OCI-LY7 (cell line): Measurements from ENCODE around the gene KRTAP4-9. TPM values are rescaled to one million over a fixed set of nuclear protein-coding genes. Genes with fewer than 3 reads are reported as not detected.
"Not testable (repeated sequence)": the region's sequence is repeated elsewhere in the genome, so short reads cannot be mapped to it uniquely, and the experiment has no call there.

Source experiments
- BruUV-seq: library from RNA; stranded (reverse); fragments of 400-500 nt; replicated peaks from 2 replicates; lab custom pipeline; 2021; lab: Mats Ljungman, UMichigan
- CTCF ChIA-PET: fragments of 300-600 bp; sonication (Branson Sonifier 250); formaldehyde crosslinking; loops from one replicate; lab custom pipeline; 2022; ENCODE audit warnings: antibody characterized with exemption; ENCODE audit not compliant: unreplicated experiment; lab: Charles Lee
- POLR2A ChIA-PET: fragments of 300-600 bp; sonication (Branson Sonifier 250); formaldehyde crosslinking; loops from one replicate; lab custom pipeline; 2022; ENCODE audit warnings: antibody characterized with exemption; lab: Charles Lee
- DNase-seq: peaks from one replicate; pipeline ENCODE4 v3.0.0-alpha.2; 2015; ENCODE audit warnings: low spot score
- H2AFZ ChIP-seq: fragments of 200-600 bp; sonication (generic), shearing (Covaris generic); 2 replicates; pipeline ENCODE4 v1.6.1; 2014; ENCODE audit warnings: mild to moderate bottlenecking, antibody characterized with exemption, low read length, moderate library complexity
- H3K27ac ChIP-seq: fragments of 200-600 bp; sonication (generic); 2 replicates; pipeline ENCODE4 v1.5.1; 2014; ENCODE audit warnings: mixed run types, low read depth, mild to moderate bottlenecking, moderate library complexity, low read length, inconsistent platforms; ENCODE audit not compliant: poor library complexity, severe bottlenecking
- H3K36me3 ChIP-seq: fragments of 200-600 bp; sonication (generic); 2 replicates; pipeline ENCODE4 v1.6.1; 2014; ENCODE audit warnings: mild to moderate bottlenecking, antibody characterized with exemption, low read length, moderate library complexity, mixed read lengths; ENCODE audit not compliant: insufficient read depth
- H3K4me1 ChIP-seq: fragments of 200-600 bp; sonication (generic); 2 replicates; pipeline ENCODE4 v1.5.1; 2014; ENCODE audit warnings: mild to moderate bottlenecking, low read length; ENCODE audit not compliant: insufficient read depth, poor library complexity, severe bottlenecking
- H3K4me2 ChIP-seq: fragments of 200-600 bp; sonication (generic); 2 replicates; pipeline ENCODE4 v1.6.1; 2014; ENCODE audit warnings: mild to moderate bottlenecking, low read length
- H3K4me3 ChIP-seq: fragments of 200-600 bp; sonication (generic); 2 replicates; pipeline ENCODE4 v1.5.1; 2014; ENCODE audit warnings: mild to moderate bottlenecking, low read depth, low read length; ENCODE audit not compliant: poor library complexity, severe bottlenecking
- H3K79me2 ChIP-seq: fragments of 200-600 bp; sonication (generic); 2 replicates; pipeline ENCODE4 v1.6.1; 2016; ENCODE audit warnings: low read depth, mild to moderate bottlenecking, low read length, moderate library complexity, mixed read lengths; ENCODE audit not compliant: insufficient read depth
- H3K9me2 ChIP-seq: fragments of 200-600 bp; sonication (generic); 2 replicates; pipeline ENCODE4 v1.6.1; 2016; ENCODE audit warnings: mild to moderate bottlenecking, low read length, mixed read lengths; ENCODE audit not compliant: insufficient read depth
- H3K9me3 ChIP-seq: fragments of 200-600 bp; sonication (generic); 2 replicates; pipeline ENCODE4 v1.6.1; 2014; ENCODE audit warnings: mild to moderate bottlenecking, mixed run types, low read length, mixed read lengths
- H4K20me1 ChIP-seq: fragments of 200-600 bp; sonication (generic); 2 replicates; pipeline ENCODE4 v1.6.1; 2014; ENCODE audit warnings: mild to moderate bottlenecking, antibody characterized with exemption, low read length, moderate library complexity, mixed read lengths; ENCODE audit not compliant: insufficient read depth
- EZH2phosphoT487 ChIP-seq: fragments of 200-600 bp; sonication (generic); IDR thresholded peaks from 2 replicates; pipeline ENCODE4 v1.6.1; 2018; ENCODE audit warnings: low read depth, borderline replicate concordance, mild to moderate bottlenecking, mixed run types, antibody characterized with exemption, low read length, moderate library complexity, mixed read lengths
- intact Hi-C: fragments of 100-400 bp; cut with micrococcal nuclease; formaldehyde crosslinking; loops from one replicate; pipeline ENCODE4 v1.10.0; 2022; ENCODE audit not compliant: unreplicated experiment
- total RNA-seq, 2 experiments: library from RNA; depleted of rRNA in 1 of 2; stranded (reverse); fragments of >200 nt in 1 of 2; shearing (Covaris generic) in 1 of 2; gene quantifications; 2 replicates each; pipeline ENCODE4 v1.2.3, GENCODE V29; 2014 to 2022
- TF ChIP-seq, protein P1 (sequence below): fragments of 200-600 bp; sonication (generic); conservative IDR thresholded peaks from 2 replicates; pipeline ENCODE4 v1.5.1; 2014; ENCODE audit warnings: mild to moderate bottlenecking, antibody characterized with exemption, low read length, moderate library complexity, mixed read lengths

The KRTAP4-9 gene
- total RNA-seq, 2 experiments from 2014 or later, result not detected

DNA sequence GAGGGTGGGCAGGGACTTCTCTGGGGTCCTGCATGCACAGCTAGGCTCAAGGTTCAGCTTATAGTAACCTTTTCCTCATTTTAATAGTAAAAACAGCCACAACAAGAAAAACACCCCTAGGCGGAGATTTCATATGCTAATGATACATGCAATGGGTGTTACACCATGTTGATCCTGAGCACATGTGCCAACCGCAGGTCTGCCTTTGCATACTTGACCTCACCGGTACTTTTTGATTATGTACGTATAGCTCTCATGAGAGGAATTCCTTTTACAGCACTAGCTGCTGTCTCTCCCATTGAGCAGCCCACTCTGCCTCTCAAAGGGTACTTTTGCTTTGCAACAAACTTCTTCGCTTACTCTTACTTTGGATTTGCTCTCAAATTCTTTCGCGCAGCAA, 9.1 kb upstream of the KRTAP4-9 start:
- no TSS peak for BruUV-seq
- Histone ChIP-seq H4K20me1 (no peaks in the 10 kb centered on the region), H3K36me3 (no peaks in the 10 kb centered on the region), H3K9me3 (no peaks in the 10 kb centered on the region), H3K4me3 (no peak overlapping the region), H2AFZ (no peak overlapping the region), H3K4me2 (no peak overlapping the region), H3K27ac (no peak overlapping the region), H3K9me2 (no peaks in the 10 kb centered on the region), H3K79me2 (no peaks in the 10 kb centered on the region), H3K4me1 (no peaks in the 10 kb centered on the region)
- DNase-seq, result no peak
- ChIA-PET POLR2A (no interaction called here), CTCF (no interaction called here)
- intact Hi-C loops, result no loop called here
- TF ChIP-seq, protein P1, sequence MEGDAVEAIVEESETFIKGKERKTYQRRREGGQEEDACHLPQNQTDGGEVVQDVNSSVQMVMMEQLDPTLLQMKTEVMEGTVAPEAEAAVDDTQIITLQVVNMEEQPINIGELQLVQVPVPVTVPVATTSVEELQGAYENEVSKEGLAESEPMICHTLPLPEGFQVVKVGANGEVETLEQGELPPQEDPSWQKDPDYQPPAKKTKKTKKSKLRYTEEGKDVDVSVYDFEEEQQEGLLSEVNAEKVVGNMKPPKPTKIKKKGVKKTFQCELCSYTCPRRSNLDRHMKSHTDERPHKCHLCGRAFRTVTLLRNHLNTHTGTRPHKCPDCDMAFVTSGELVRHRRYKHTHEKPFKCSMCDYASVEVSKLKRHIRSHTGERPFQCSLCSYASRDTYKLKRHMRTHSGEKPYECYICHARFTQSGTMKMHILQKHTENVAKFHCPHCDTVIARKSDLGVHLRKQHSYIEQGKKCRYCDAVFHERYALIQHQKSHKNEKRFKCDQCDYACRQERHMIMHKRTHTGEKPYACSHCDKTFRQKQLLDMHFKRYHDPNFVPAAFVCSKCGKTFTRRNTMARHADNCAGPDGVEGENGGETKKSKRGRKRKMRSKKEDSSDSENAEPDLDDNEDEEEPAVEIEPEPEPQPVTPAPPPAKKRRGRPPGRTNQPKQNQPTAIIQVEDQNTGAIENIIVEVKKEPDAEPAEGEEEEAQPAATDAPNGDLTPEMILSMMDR, result no peak
- TF ChIP-seq EZH2phosphoT487, result no peak

DNA sequence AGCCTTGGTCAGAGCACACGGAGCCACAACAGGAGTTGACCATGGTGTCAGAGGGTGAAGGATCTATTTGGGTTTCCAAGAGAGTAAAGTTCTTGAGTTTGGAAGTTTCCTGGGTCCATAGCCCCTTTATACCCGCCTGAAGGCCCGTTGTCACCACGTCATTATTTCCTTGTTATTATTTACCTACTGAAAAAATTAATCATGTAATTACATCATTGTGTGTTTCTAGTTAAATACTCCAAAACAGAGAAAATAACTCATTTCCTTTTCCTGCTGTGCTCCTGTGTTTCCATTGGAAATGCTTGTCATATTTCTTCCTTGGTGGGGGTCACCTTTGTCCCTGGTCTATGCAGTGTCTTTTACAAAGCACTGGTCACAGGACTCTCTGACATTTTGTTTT, 7.1 kb upstream of the KRTAP4-9 start, which contains the start of gene KRTAP4-8:
Gene KRTAP4-8 (minus strand): TSS at position 101 of the 400 bp plus-strand sequence. CDS start 58 bp downstream, at position 43.
- CTCF ChIA-PET, result no interaction called here

DNA sequence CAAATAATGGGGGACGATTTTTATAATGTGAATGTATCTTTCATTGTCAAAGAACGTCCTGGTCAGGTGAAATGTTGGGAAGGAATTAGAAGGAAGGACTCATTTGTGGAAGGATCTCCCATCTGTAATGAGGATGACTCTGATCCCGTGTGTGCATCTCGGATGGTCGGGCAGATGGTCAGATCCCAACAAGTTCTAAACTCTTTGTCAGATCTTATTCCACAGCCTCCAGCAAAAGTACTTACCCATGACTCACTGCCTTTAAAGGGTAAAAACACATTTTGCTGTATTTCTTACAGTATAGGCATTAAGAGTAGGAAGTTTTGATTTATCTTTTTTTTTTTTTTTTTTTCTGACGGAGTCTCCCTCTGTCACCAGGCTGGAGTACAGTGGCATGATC, 6.7 kb upstream of the KRTAP4-9 start:
- POLR2A ChIA-PET, result no interaction called here
- Histone ChIP-seq H3K27ac (no peak overlapping the region), H3K9me2 (no peaks in the 10 kb centered on the region), H3K4me1 (no peaks in the 10 kb centered on the region), H2AFZ (no peak overlapping the region), H3K4me3 (no peak overlapping the region), H3K79me2 (no peaks in the 10 kb centered on the region), H3K36me3 (no peaks in the 10 kb centered on the region), H4K20me1 (no peaks in the 10 kb centered on the region), H3K4me2 (no peak overlapping the region), H3K9me3 (no peaks in the 10 kb centered on the region)
- BruUV-seq, result no TSS peak
- intact Hi-C loops, result no loop called here
- CTCF ChIA-PET, result no interaction called here
- TF ChIP-seq, protein P1, result no peak
- TF ChIP-seq EZH2phosphoT487, result no peak
- DNase-seq, result no peak

More for the DNA sequence above, 7.1 kb upstream of the KRTAP4-9 start, which contains the start of gene KRTAP4-8:
- Histone ChIP-seq H3K79me2 (no peaks in the 10 kb centered on the region), H3K9me2 (no peaks in the 10 kb centered on the region), H3K36me3 (no peaks in the 10 kb centered on the region), H3K9me3 (no peaks in the 10 kb centered on the region), H3K4me2 (no peak within 1 kb of the TSS), H3K4me1 (no peaks in the 10 kb centered on the region), H3K4me3 (no peak within 1 kb of the TSS), H4K20me1 (no peaks in the 10 kb centered on the region), H3K27ac (no peak within 1 kb of the TSS), H2AFZ (no peak within 1 kb of the TSS)
- TF ChIP-seq, protein P1, result no peak
- no peak for TF ChIP-seq EZH2phosphoT487
- intact Hi-C loops, result no loop called here
- no TSS peak for BruUV-seq
- POLR2A ChIA-PET, result no interaction called here
- DNase-seq, result no peak

DNA sequence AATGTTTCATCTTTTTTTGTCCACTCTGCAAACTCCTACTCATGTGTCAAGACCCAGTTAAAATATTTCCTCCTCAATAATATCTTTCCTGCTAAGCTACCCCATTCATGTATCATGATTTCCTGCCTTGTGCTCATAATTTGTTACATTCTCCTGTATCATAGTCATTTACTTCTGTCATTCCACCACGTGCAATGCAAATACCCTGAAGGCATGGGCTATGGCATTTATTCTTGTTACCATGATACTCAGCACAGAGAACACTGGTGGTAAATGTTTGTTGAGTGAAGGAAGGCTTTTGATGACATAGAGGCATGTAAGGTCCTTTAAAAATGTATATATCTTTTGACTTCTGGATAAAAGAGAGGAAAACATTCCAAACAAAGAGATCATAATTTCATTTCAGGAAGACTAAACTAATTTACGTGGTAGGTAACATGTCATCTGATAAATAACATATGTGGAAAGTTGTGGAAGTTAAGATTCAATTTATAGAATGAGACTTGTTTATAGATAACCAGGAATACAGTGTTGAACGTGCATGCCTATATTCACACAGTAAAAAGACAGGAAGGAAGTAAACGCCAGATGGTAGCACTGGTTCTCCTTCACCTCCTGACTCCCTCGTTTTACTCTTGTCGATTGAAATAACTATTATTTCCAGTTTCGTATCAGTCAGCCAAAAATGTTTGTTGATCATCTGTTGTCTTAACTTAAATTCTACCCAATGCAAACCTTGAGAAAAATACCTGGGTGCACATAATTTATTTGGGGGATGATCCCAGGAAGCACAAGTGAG, 5.3 kb upstream of the KRTAP4-9 start:
- H3K36me3 ChIP-seq, intact Hi-C loops, H3K4me1 ChIP-seq, POLR2A ChIA-PET, H3K4me3 ChIP-seq, BruUV-seq, H3K9me2 ChIP-seq, H2AFZ ChIP-seq, H3K9me3 ChIP-seq, CTCF ChIA-PET, H3K79me2 ChIP-seq, H3K27ac ChIP-seq, H3K4me2 ChIP-seq, DNase-seq, H4K20me1 ChIP-seq: not testable (repeated sequence)
